ENCODE data around the gene MYO6.

The MYO6 gene

DNA sequence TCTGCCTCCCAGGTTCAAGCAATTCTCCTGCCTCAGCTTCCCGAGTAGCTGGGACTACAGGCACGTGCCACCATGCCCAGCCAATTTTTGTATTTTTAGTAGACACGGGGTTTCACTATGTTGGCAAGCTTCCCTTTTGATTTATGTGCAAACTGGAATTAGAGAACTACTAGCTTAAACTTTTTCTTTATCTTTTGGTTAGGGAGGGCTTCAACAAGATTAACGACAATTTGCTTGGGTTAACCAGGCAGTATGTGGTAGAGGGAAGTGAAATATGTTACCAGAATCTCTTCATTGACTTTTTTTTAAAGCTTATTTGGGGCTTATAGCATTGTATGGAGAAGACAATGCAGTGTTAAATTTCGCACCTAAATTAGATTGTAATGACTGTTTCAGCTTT lies 9.0 kb downstream of the MYO6 start:
- TF ChIP-seq EZH2 (IDR thresholded peaks at IDR 0.05) (no peak), POLR2AphosphoS5 (IDR thresholded peaks at IDR 0.05; ENCODE audit: borderline replicate concordance, low read depth, low read length) (no peak), FOXP2 (optimal IDR thresholded peaks at IDR 0.05; ENCODE audit: control extremely low read depth, extremely low read length, insufficient read depth) (no peak)
- DNase-seq (ENCODE audit: low read depth, low spot score), result no peak
- Histone ChIP-seq H3K9ac (ENCODE audit: insufficient read length) (no peak overlapping the region), H3K36me3 (ENCODE audit: insufficient read depth, low read length) (no peaks in the 10 kb centered on the region), H3K4me3 (no peak overlapping the region), H3K27ac (no peak overlapping the region), H3K9me3 (ENCODE audit: low read depth, low read length) (no peaks in the 10 kb centered on the region)

DNA sequence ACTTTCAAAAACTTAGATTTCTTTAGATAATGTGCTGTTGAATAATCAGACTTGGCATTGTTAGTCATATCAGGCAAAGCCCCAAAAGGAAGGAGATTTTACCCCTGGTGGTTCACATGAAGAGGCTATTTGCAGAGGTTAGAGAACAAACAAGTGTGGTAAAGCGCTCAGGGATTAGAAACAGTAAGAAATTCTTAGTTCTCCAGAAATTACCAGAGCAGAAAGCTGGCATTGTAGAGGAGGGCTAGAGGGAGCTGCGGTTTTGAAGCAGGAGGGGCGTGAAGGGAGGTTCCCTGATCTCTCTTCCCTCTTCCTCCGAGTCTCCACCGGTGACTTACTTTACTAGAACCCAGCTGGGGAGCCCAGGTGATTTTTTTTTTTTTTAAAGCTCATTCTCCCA lies 10.2 kb downstream of the MYO6 start:
- Histone ChIP-seq H3K4me3 (no peak overlapping the region), H3K27ac (no peak overlapping the region), H3K9me3 (ENCODE audit: low read depth, low read length) (no peaks in the 10 kb centered on the region), H3K36me3 (ENCODE audit: insufficient read depth, low read length) (no peaks in the 10 kb centered on the region), H3K9ac (ENCODE audit: insufficient read length) (no peak overlapping the region)
- TF ChIP-seq POLR2AphosphoS5 (IDR thresholded peaks at IDR 0.05; ENCODE audit: borderline replicate concordance, low read depth, low read length), result no peak
- no peak for TF ChIP-seq EZH2 (IDR thresholded peaks at IDR 0.05)
- TF ChIP-seq FOXP2 (optimal IDR thresholded peaks at IDR 0.05; ENCODE audit: control extremely low read depth, extremely low read length, insufficient read depth), result no peak
- no peak for DNase-seq (ENCODE audit: low read depth, low spot score)

DNA sequence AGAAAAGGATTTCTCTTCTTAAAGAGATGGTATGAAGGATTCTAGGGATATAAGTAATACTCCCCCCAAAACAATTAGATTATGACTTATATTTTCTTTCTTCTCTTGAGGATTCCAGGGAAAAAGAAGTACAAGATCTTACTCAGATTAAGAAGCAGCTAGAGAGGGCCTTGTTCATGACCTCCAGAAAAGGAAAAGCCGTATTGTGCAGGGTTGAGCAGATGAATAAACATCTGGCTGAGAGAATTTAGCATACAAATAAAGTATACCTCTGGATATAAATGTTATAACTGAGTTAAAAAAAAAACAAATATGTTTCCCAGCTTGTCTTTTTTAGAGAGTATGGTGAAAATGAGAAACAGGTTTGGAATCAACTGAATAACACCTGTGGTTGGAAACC lies 11.3 kb downstream of the MYO6 start:
- H3K36me3 ChIP-seq (ENCODE audit: insufficient read depth, low read length), result no peaks in the 10 kb centered on the region
- H3K9ac ChIP-seq (ENCODE audit: insufficient read length), result no peak overlapping the region
- TF ChIP-seq EZH2 (IDR thresholded peaks at IDR 0.05), result no peak
- TF ChIP-seq POLR2AphosphoS5 (IDR thresholded peaks at IDR 0.05; ENCODE audit: borderline replicate concordance, low read depth, low read length), result no peak
- no peak for TF ChIP-seq FOXP2 (optimal IDR thresholded peaks at IDR 0.05; ENCODE audit: control extremely low read depth, extremely low read length, insufficient read depth)
- no peak for DNase-seq (ENCODE audit: low read depth, low spot score)
- H3K9me3 ChIP-seq (ENCODE audit: low read depth, low read length), result no peaks in the 10 kb centered on the region
- no peak overlapping the region for H3K4me3 ChIP-seq
- H3K27ac ChIP-seq, result no peak overlapping the region

DNA sequence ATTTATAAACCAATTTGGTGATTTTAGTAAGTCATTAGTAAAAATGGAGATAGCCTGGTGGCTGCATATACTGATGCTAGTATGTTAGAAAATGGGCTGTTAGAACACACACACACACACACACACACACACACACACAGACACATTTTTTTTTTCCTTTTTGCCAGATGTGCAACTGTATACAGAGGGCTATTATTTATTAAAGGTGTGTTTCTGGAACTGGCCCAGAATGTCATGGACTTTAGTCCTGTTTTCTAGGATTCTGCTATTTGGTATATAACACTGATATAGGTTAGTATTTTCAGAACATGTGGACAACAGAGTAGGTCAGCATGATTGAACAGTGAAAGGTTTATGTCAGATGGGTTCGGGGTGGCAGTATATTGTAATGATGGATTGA lies 12.4 kb downstream of the MYO6 start:
- no peak overlapping the region for H3K4me3 ChIP-seq
- H3K9me3 ChIP-seq (ENCODE audit: low read depth, low read length), result no peaks in the 10 kb centered on the region
- no peaks in the 10 kb centered on the region for H3K36me3 ChIP-seq (ENCODE audit: insufficient read depth, low read length)
- H3K27ac ChIP-seq, result no peak overlapping the region
- H3K9ac ChIP-seq (ENCODE audit: insufficient read length), result no peak overlapping the region
- no peak for DNase-seq (ENCODE audit: low read depth, low spot score)
- TF ChIP-seq EZH2 (IDR thresholded peaks at IDR 0.05), result no peak

DNA sequence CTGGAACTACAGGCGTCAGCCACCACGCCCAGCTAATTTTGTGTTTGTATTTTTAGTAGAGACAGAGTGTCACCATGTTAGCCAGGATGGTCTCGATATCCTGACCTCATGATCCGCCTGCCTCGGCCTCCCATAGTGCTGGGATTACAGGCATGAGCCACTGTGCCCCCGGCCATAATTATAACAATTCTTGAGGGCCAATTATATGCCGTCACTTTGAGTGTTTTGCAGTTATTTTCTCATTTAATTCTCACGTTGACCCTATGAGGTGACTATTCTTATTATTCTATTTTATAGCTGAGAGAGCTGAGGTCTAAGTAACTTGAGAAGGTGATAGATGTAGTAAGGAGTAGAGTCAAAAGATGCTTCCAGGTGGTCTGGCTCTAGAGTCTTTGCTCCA lies 13.0 kb downstream of the MYO6 start:
- no peaks in the 10 kb centered on the region for H3K9me3 ChIP-seq (ENCODE audit: low read depth, low read length)
- H3K36me3 ChIP-seq (ENCODE audit: insufficient read depth, low read length), result no peaks in the 10 kb centered on the region
- DNase-seq (ENCODE audit: low read depth, low spot score), result no peak
- H3K9ac ChIP-seq (ENCODE audit: insufficient read length), result no peak overlapping the region
- H3K4me3 ChIP-seq, result no peak overlapping the region
- TF ChIP-seq POLR2AphosphoS5 (IDR thresholded peaks at IDR 0.05; ENCODE audit: borderline replicate concordance, low read depth, low read length) (no peak), EZH2 (IDR thresholded peaks at IDR 0.05) (no peak), FOXP2 (optimal IDR thresholded peaks at IDR 0.05; ENCODE audit: control extremely low read depth, extremely low read length, insufficient read depth) (no peak)
- no peak overlapping the region for H3K27ac ChIP-seq

DNA sequence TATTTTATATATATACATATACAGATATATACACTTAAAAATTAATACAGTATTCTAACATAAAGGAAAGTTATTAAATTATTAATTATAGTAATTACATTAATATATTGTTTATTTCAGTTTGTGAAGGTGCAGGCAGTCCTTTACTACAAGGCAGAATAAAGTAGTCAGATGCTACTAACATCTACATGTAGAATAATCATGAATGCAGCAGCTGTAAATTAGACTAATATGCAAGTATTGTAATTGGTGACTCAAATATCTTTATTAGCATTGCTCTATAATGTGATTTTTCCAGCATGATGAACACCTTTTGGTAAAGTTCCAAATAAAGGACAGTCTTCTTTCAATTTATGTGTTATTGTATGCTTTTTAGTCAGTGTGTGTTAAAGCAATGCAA lies 17.3 kb downstream of the MYO6 start:
- H3K4me3 ChIP-seq, result no peak overlapping the region
- no peak for DNase-seq (ENCODE audit: low read depth, low spot score)
- H3K9me3 ChIP-seq (ENCODE audit: low read depth, low read length), result no peaks in the 10 kb centered on the region
- no peak overlapping the region for H3K9ac ChIP-seq (ENCODE audit: insufficient read length)
- no peak overlapping the region for H3K27ac ChIP-seq
- H3K36me3 ChIP-seq (ENCODE audit: insufficient read depth, low read length), result no peaks in the 10 kb centered on the region
- TF ChIP-seq FOXP2 (optimal IDR thresholded peaks at IDR 0.05; ENCODE audit: control extremely low read depth, extremely low read length, insufficient read depth), result no peak
- TF ChIP-seq POLR2AphosphoS5 (IDR thresholded peaks at IDR 0.05; ENCODE audit: borderline replicate concordance, low read depth, low read length), result no peak
- TF ChIP-seq EZH2 (IDR thresholded peaks at IDR 0.05), result no peak

DNA sequence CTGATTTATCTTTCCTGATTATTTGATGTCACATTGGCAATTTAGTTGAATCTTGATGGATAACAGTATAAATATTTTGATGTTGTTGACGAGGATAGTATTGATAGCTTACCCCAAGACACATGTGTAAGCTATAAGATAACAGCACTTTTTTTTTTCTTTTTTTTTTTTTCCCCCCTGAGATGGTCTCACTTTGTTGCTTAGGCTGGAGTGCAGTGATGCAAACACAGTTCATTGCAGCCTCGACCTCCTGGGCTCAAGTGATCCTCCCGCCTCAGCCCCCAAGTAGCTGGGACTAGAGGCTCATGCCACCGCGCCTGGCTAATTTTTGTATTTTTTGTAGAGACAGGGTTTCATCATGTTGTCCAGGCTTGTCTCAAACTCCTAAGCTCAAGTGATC lies 21.8 kb downstream of the MYO6 start:
- Histone ChIP-seq H3K9me3 (ENCODE audit: low read depth, low read length) (no peaks in the 10 kb centered on the region), H3K36me3 (ENCODE audit: insufficient read depth, low read length) (no peaks in the 10 kb centered on the region), H3K4me3 (no peak overlapping the region), H3K27ac (no peak overlapping the region), H3K9ac (ENCODE audit: insufficient read length) (no peak overlapping the region)
- TF ChIP-seq POLR2AphosphoS5 (IDR thresholded peaks at IDR 0.05; ENCODE audit: borderline replicate concordance, low read depth, low read length) (no peak), FOXP2 (optimal IDR thresholded peaks at IDR 0.05; ENCODE audit: control extremely low read depth, extremely low read length, insufficient read depth) (no peak), EZH2 (IDR thresholded peaks at IDR 0.05) (no peak)
- no peak for DNase-seq (ENCODE audit: low read depth, low spot score)

DNA sequence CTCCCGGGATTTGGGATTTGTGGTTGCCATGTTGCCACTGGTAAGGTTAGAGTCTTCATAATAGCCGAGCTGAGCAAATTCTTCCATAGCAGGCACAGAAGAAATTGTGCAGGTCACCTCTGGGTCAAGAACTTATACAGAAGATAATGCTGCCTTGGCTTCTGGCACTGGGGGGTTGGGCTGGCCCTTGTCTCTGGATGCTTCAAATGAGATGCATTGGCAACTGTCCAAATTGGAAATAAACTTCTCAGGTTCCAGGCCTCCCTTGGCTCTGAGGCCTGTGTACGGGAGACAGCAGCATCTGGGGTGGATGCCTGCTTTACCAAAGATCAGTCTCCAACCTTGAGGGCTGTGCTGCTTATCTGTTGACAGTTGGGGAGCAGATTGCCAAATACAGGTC lies 26.2 kb downstream of the MYO6 start:
- Histone ChIP-seq H3K9ac (ENCODE audit: insufficient read length) (no peak overlapping the region), H3K4me3 (no peak overlapping the region)

DNA sequence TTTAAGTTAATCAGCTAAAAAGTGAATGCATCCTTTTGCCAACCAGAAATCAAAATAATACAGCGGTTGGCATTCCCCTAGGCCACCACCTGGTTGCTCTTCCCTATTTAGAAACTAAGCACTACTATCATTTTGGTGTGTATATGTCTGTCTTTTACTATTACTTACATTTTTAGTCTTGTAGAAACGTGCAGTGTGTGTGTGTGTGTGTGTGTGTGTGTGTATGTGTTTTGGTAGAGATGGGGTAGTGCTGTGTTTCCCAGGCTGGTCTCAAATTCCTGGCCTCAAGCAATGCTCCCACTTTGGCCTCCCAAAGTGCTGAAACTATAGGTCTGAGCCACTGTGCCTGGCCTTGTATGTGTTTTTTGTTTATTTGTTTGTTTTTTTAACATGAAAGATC lies 27.4 kb downstream of the MYO6 start:
- H3K27ac ChIP-seq, result no peak overlapping the region
- no peak for DNase-seq (ENCODE audit: low read depth, low spot score)
- TF ChIP-seq POLR2AphosphoS5 (IDR thresholded peaks at IDR 0.05; ENCODE audit: borderline replicate concordance, low read depth, low read length) (no peak), FOXP2 (optimal IDR thresholded peaks at IDR 0.05; ENCODE audit: control extremely low read depth, extremely low read length, insufficient read depth) (no peak), EZH2 (IDR thresholded peaks at IDR 0.05) (no peak)
- H3K9me3 ChIP-seq (ENCODE audit: low read depth, low read length), result no peaks in the 10 kb centered on the region
- no peak overlapping the region for H3K9ac ChIP-seq (ENCODE audit: insufficient read length)
- H3K36me3 ChIP-seq (ENCODE audit: insufficient read depth, low read length), result no peaks in the 10 kb centered on the region
- H3K4me3 ChIP-seq, result no peak overlapping the region

More for the DNA sequence above, 26.2 kb downstream of the MYO6 start:
- no peaks in the 10 kb centered on the region for H3K9me3 ChIP-seq (ENCODE audit: low read depth, low read length)
- no peak for DNase-seq (ENCODE audit: low read depth, low spot score)
- no peak for TF ChIP-seq POLR2AphosphoS5 (IDR thresholded peaks at IDR 0.05; ENCODE audit: borderline replicate concordance, low read depth, low read length)
- TF ChIP-seq EZH2 (IDR thresholded peaks at IDR 0.05), result no peak
- no peak for TF ChIP-seq FOXP2 (optimal IDR thresholded peaks at IDR 0.05; ENCODE audit: control extremely low read depth, extremely low read length, insufficient read depth)
- H3K36me3 ChIP-seq (ENCODE audit: insufficient read depth, low read length), result no peaks in the 10 kb centered on the region
- H3K27ac ChIP-seq, result no peak overlapping the region

Data from SK-N-MC (cell line).